SK-N-SH (cell line): ENCODE measurements around the gene EIF3K. TPM values are rescaled to one million over a fixed set of nuclear protein-coding genes. Genes with fewer than 3 reads are reported as not detected.

ENCODE experiments used
- CTCF ChIA-PET: fragments of 300-600, 350-600 bp; formaldehyde crosslinking; extraction: SDS; loops from one replicate; lab custom pipeline; 2021; lab: Yijun Ruan, JAX
- POLR2A ChIA-PET: fragments of 350-600 bp; sonication (Branson Sonifier 250); formaldehyde crosslinking; extraction: SDS; loops from one replicate; lab custom pipeline; 2020; ENCODE audit warnings: antibody characterized with exemption, inconsistent platforms; lab: Yijun Ruan, JAX
- DNase-seq: peaks from one replicate; pipeline ENCODE4 v3.0.0; 2012
- H2AFZ ChIP-seq: fragments of 200-600 bp; sonication (generic); 2 replicates; pipeline ENCODE4 v1.8.1; 2016; ENCODE audit warnings: antibody characterized with exemption, mild to moderate bottlenecking, low read depth
- H3F3A ChIP-seq: fragments of 200-600 bp; sonication (generic); replicated peaks from 2 replicates; pipeline ENCODE3; 2016; ENCODE audit warnings: antibody characterized with exemption, mild to moderate bottlenecking; ENCODE audit not compliant: insufficient read depth
- H3K27ac ChIP-seq, 2 experiments: fragments of 200-500 bp in 1 of 2; fragments of 200-600 bp in 1 of 2; sonication (Bioruptor generic) in 1 of 2; sonication (generic), shearing (Covaris generic) in 1 of 2; 2 replicates each; pipeline versions ENCODE4 v1.5.1 to v1.6.1; 2014 to 2016; ENCODE audit warnings: low read depth in 2 of 2, inconsistent platforms in 1 of 2, low read length in 1 of 2, mild to moderate bottlenecking in 1 of 2, mixed read lengths in 1 of 2
- H3K27me3 ChIP-seq: fragments of 200-600 bp; sonication (generic), shearing (Covaris generic); 2 replicates; pipeline ENCODE4 v1.6.1; 2016; ENCODE audit warnings: mixed run types; ENCODE audit not compliant: insufficient read depth
- H3K36me3 ChIP-seq, 2 experiments: fragments of 200-500 bp in 1 of 2; fragments of 200-600 bp in 1 of 2; sonication (Bioruptor generic) in 1 of 2; sonication (generic) in 1 of 2; replicated peaks in 1 of 2; 2 replicates each; pipeline versions ENCODE3 to v1.5.1; 2014 to 2016; ENCODE audit warnings: low read length in 1 of 2, mild to moderate bottlenecking in 1 of 2; ENCODE audit not compliant: insufficient read depth in 2 of 2, control insufficient read depth in 1 of 2
- H3K4me1 ChIP-seq, 2 experiments: fragments of 200-500 bp in 1 of 2; fragments of 200-600 bp in 1 of 2; sonication (Bioruptor generic) in 1 of 2; sonication (generic), shearing (Covaris generic) in 1 of 2; 2 replicates each; pipeline versions ENCODE4 v1.5.1 to v1.6.1; 2014 to 2016; ENCODE audit warnings: low read depth in 1 of 2, low read length in 1 of 2, mixed run types in 1 of 2; ENCODE audit not compliant: insufficient read depth in 2 of 2, control insufficient read depth in 1 of 2
- H3K4me2 ChIP-seq: fragments of 200-600 bp; sonication (generic), shearing (Covaris generic); 2 replicates; pipeline ENCODE4 v1.6.1; 2017; ENCODE audit warnings: mixed run types
- H3K4me3 ChIP-seq, 2 experiments: fragments of 200-500 bp in 1 of 2; fragments of 200-600 bp in 1 of 2; sonication (Bioruptor generic) in 1 of 2; sonication (generic), shearing (Covaris generic) in 1 of 2; 2 replicates each; pipeline versions ENCODE4 v1.5.1 to v1.8.1; 2014 to 2016; ENCODE audit warnings: low read depth in 2 of 2, inconsistent platforms in 1 of 2, low read length in 1 of 2, mild to moderate bottlenecking in 1 of 2, mixed read lengths in 1 of 2, moderate library complexity in 1 of 2
- H3K79me2 ChIP-seq: fragments of 200-600 bp; sonication (generic); 2 replicates; pipeline ENCODE4 v1.8.1; 2017; ENCODE audit warnings: mild to moderate bottlenecking; ENCODE audit not compliant: insufficient read depth
- H3K9ac ChIP-seq: fragments of 200-600 bp; sonication (generic); 2 replicates; pipeline ENCODE4 v1.6.1; 2017; ENCODE audit warnings: mixed run types
- H3K9me2 ChIP-seq: fragments of 200-600 bp; sonication (generic); 2 replicates; pipeline ENCODE4 v1.6.1; 2017; ENCODE audit warnings: mixed run types
- H3K9me3 ChIP-seq: fragments of 200-600 bp; sonication (generic); 2 replicates; pipeline ENCODE4 v1.6.1; 2017; ENCODE audit warnings: mixed run types, mild to moderate bottlenecking, moderate library complexity
- H4K20me1 ChIP-seq: fragments of 200-600 bp; sonication (generic); 2 replicates; pipeline ENCODE4 v1.6.1; 2017; ENCODE audit warnings: mild to moderate bottlenecking, mixed run types; ENCODE audit not compliant: insufficient read depth
- CHD2 ChIP-seq: fragments of 150-350 bp; IDR thresholded peaks from 2 replicates; pipeline ENCODE4 v1.6.1; 2018; ENCODE audit warnings: low read length; ENCODE audit not compliant: partially characterized antibody
- ELF1 ChIP-seq: IDR thresholded peaks from 2 replicates; pipeline ENCODE4 v1.4.0; 2012
- EP300 ChIP-seq, 2 experiments: IDR thresholded peaks; 2 replicates each; pipeline versions ENCODE4 v1.4.0 to v1.6.1; 2012; ENCODE audit warnings: borderline replicate concordance in 1 of 2, low read depth in 1 of 2, low read length in 1 of 2
- FOSL2 ChIP-seq: IDR thresholded peaks from 2 replicates; pipeline ENCODE4 v1.4.0; 2012; ENCODE audit warnings: low read depth, mild to moderate bottlenecking, moderate library complexity, borderline replicate concordance
- GABPA ChIP-seq: IDR thresholded peaks from 2 replicates; pipeline ENCODE4 v1.4.0; 2012; ENCODE audit warnings: low read depth, mild to moderate bottlenecking
- GATA2 ChIP-seq: sonication (generic); formaldehyde crosslinking; IDR thresholded peaks from 2 replicates; pipeline ENCODE4 v1.5.0; 2020; ENCODE audit warnings: mild to moderate bottlenecking, missing genetic modification reagents
- MAX ChIP-seq: IDR thresholded peaks from 2 replicates; pipeline ENCODE4 v1.4.0; 2012; ENCODE audit warnings: low read depth
- NRF1 ChIP-seq: IDR thresholded peaks from 2 replicates; pipeline ENCODE4 v1.6.1; 2012; ENCODE audit warnings: low read depth, mild to moderate bottlenecking, low read length
- POLR2AphosphoS5 ChIP-seq: IDR thresholded peaks from 2 replicates; pipeline ENCODE4 v1.6.1; 2012; ENCODE audit warnings: low read depth, low read length
- RAD21 ChIP-seq: IDR thresholded peaks from 2 replicates; pipeline ENCODE4 v1.6.1; 2012; ENCODE audit warnings: mild to moderate bottlenecking, low read length
- RCOR1 ChIP-seq: fragments of 150-350 bp; IDR thresholded peaks from 2 replicates; pipeline ENCODE4 v1.6.1; 2017; ENCODE audit warnings: antibody characterized with exemption, low read length
- RXRA ChIP-seq: IDR thresholded peaks from 2 replicates; pipeline ENCODE4 v1.4.0; 2012; ENCODE audit warnings: low read depth, mild to moderate bottlenecking, borderline replicate concordance
- SMC3 ChIP-seq: IDR thresholded peaks from 2 replicates; pipeline ENCODE4 v1.6.1; 2012; ENCODE audit warnings: low read depth, low read length, improper control_type of control experiment
- TAF1 ChIP-seq: IDR thresholded peaks from 2 replicates; pipeline ENCODE4 v1.6.1; 2012; ENCODE audit warnings: low read depth, mild to moderate bottlenecking, low read length, moderate library complexity, borderline replicate concordance
- WGBS: methylation state at CpG from one replicate; pipeline ENCODE4 v1.1.6; 2017; ENCODE audit warnings: low lambda C conversion rate; 5-methylcytosine and 5-hydroxymethylcytosine counted together
- polyA plus RNA-seq, 3 experiments: library from polyadenylated mRNA; depleted of rRNA; stranded (reverse); fragments of >200 nt; gene quantifications; 2 replicates each; pipeline ENCODE4 v1.2.3, GENCODE V29; 2012
- TF ChIP-seq, protein P1 (sequence below): IDR thresholded peaks from 2 replicates; pipeline ENCODE4 v1.4.0; 2012; ENCODE audit warnings: low read depth, borderline replicate concordance
- TF ChIP-seq, protein P2 (sequence below): fragments of 150-350 bp; IDR thresholded peaks from 2 replicates; pipeline ENCODE4 v1.6.1; 2016; ENCODE audit warnings: mild to moderate bottlenecking, low read depth, low read length

Gene EIF3K
- polyA plus RNA-seq, 1 of the 3 experiments (the other 2 are of a cell fraction) = 484 TPM

DNA sequence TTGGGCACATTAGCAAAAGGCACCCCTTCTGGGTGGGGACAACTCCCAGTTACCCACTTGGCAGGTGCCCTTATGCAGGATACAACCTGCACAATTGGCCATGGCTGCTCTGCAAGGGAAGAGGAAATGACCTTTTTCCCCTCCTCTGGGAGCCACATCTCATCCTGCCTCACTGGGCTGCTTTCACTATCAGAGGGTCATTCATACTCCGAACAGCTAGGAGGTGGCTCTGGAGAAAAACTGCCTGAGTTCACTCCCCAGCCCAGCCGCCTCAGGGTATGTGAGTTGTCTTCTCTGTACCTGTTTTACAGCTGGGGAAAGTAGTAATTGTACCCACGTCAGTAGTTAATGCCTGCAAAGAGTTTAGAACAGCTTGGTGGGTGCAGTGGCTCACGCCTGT is 21.4 kb downstream of the EIF3K start:
- TF ChIP-seq CHD2 (no peak), GATA2 (CRISPR knock-in tag) (no peak), RCOR1 (no peak), EP300 (IDR thresholded peaks at IDR 0.05; ENCODE audit: borderline replicate concordance in 1 of 2, low read depth in 1 of 2, low read length in 1 of 2) (no peak), FOSL2 (no peak), SMC3 (no peak), GABPA (no peak), POLR2AphosphoS5 (no peak), RAD21 (no peak), RXRA (no peak), TAF1 (no peak), NRF1 (no peak), ELF1 (no peak), MAX (no peak)
- TF ChIP-seq, protein P1, sequence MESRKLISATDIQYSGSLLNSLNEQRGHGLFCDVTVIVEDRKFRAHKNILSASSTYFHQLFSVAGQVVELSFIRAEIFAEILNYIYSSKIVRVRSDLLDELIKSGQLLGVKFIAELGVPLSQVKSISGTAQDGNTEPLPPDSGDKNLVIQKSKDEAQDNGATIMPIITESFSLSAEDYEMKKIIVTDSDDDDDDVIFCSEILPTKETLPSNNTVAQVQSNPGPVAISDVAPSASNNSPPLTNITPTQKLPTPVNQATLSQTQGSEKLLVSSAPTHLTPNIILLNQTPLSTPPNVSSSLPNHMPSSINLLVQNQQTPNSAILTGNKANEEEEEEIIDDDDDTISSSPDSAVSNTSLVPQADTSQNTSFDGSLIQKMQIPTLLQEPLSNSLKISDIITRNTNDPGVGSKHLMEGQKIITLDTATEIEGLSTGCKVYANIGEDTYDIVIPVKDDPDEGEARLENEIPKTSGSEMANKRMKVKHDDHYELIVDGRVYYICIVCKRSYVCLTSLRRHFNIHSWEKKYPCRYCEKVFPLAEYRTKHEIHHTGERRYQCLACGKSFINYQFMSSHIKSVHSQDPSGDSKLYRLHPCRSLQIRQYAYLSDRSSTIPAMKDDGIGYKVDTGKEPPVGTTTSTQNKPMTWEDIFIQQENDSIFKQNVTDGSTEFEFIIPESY = no peak
- TF ChIP-seq, protein P2, sequence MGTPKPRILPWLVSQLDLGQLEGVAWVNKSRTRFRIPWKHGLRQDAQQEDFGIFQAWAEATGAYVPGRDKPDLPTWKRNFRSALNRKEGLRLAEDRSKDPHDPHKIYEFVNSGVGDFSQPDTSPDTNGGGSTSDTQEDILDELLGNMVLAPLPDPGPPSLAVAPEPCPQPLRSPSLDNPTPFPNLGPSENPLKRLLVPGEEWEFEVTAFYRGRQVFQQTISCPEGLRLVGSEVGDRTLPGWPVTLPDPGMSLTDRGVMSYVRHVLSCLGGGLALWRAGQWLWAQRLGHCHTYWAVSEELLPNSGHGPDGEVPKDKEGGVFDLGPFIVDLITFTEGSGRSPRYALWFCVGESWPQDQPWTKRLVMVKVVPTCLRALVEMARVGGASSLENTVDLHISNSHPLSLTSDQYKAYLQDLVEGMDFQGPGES = no peak
- Histone ChIP-seq H4K20me1 (no peaks in the 10 kb centered on the region), H3K9me2 (no peaks in the 10 kb centered on the region), H2AFZ (no peak overlapping the region), H3K9ac (no peak overlapping the region), H3K4me2 (no peak overlapping the region), H3K4me3 (no peak overlapping the region), H3K4me1 (no peaks in the 10 kb centered on the region; a peak in 1 of 4 replicates), H3K9me3 (no peaks in the 10 kb centered on the region), H3K36me3 (peaks cover 9 to 12% of the 10 kb centered on the region in 2 experiments), H3K79me2 (peaks cover 3% of the 10 kb centered on the region; the same call in 1 of the 2 replicates), H3K27ac (no peak overlapping the region), H3F3A (no peaks in the 10 kb centered on the region), H3K27me3 (no peaks in the 10 kb centered on the region)
- ChIA-PET CTCF (interaction anchor here (0.9 to 8.7 kb wide), 2 partner anchors 71 to 125 kb away, joined by 3 to 73 read pairs; no protein-coding TSS in a partner anchor), POLR2A (no interaction called here)
- DNase-seq = no peak
- 87% methylated on average over 4 of the region's 4 CpGs for WGBS
